ENCODE results near the gene CRTC2.

- TF ChIP-seq CTCF (conservative IDR thresholded peaks at IDR 0.05; ENCODE audit: low read depth, low read length): no peak
- no peak for TF ChIP-seq EZH2 (IDR thresholded peaks at IDR 0.05; ENCODE audit: borderline replicate concordance, low read depth, low read length, poor library complexity, severe bottlenecking)
Measured at GRCh38 chr1:153976819-153977249, 18.4 kb upstream of the CRTC2 start.
